Activated CD4-positive, alpha-beta memory T cell treated with anti-CD3 and anti-CD28 coated beads for 36 hours (primary cell): Measurements from ENCODE around the gene PARD6A. TPM values are rescaled to one million over a fixed set of nuclear protein-coding genes. Genes with fewer than 3 reads are reported as not detected.

ENCODE experiments used
- CTCF ChIA-PET: fragments of 350-600 bp; sonication (Branson Sonifier 250); formaldehyde crosslinking; loops from one replicate; lab custom pipeline; 2021; ENCODE audit warnings: antibody characterized with exemption, inconsistent platforms; lab: Charles Lee
- POLR2A ChIA-PET: fragments of 350-600 bp; sonication (Branson Sonifier 250); formaldehyde crosslinking; loops from one replicate; lab custom pipeline; 2021; ENCODE audit warnings: antibody characterized with exemption; lab: Charles Lee
- DNase-seq: peaks from one replicate; pipeline ENCODE4 v3.0.0-alpha.2; 2020
- H3K27ac Mint-ChIP-seq: one replicate; pipeline ENCODE4 v1.8.0; 2021; ENCODE audit warnings: mixed read lengths
- H3K27me3 Mint-ChIP-seq: one replicate; pipeline ENCODE4 v1.8.0; 2021; ENCODE audit warnings: mixed read lengths
- H3K36me3 Mint-ChIP-seq: one replicate; pipeline ENCODE4 v1.8.0; 2021; ENCODE audit warnings: mixed read lengths
- H3K4me1 Mint-ChIP-seq: one replicate; pipeline ENCODE4 v1.8.0; 2021; ENCODE audit warnings: low read depth, mixed read lengths
- H3K4me3 Mint-ChIP-seq: one replicate; pipeline ENCODE4 v1.8.0; 2021; ENCODE audit warnings: mild to moderate bottlenecking, mixed read lengths
- H3K9me3 Mint-ChIP-seq: one replicate; pipeline ENCODE4 v1.8.0; 2021; ENCODE audit warnings: mixed read lengths
- intact Hi-C: fragments of 100-400 bp; cut with micrococcal nuclease; formaldehyde crosslinking; loops from one replicate; pipeline ENCODE4 v1.15.1; 2023
- total RNA-seq, 2 experiments: library from RNA; stranded (reverse); gene quantifications; one replicate each; pipeline ENCODE4 v1.2.3, GENCODE V29; 2021

The PARD6A gene
- total RNA-seq, 2 experiments from 2014 or later: 11.2 to 11.5 TPM

DNA sequence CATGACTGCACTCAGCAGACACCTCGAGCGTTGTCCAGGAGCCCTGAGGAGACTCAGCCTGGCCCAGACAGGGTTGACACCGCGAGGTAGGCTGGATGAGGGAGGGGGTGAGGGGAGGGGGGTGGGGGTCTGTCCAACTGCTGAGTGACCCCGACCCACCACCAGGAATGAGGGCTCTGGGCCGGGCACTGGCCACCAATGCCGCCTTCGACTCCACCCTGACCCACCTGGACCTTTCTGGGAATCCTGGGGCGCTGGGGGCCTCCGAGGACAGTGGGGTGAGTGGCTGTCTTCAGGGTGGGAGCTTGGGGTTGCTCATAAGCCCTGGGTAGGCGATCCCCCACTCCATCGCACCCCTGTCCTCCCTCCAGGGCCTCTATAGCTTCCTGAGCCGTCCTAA is 13.1 kb upstream of the PARD6A start:
- CTCF ChIA-PET: interaction anchor here (1.0 to 10.7 kb wide), 3 partner anchors 20 to 127 kb away, joined by 3 to 243 read pairs (median 92); no protein-coding TSS in a partner anchor
- H3K36me3 Mint-ChIP-seq: peaks cover 25% of the 10 kb centered on the region
- peaks cover 19% of the 10 kb centered on the region for H3K4me1 Mint-ChIP-seq
- no peak overlapping the region for H3K4me3 Mint-ChIP-seq
- POLR2A ChIA-PET: interaction anchor here (1.3 to 1.4 kb wide), 2 partner anchors 10 to 12 kb away, joined by 4 read pairs; partner anchors contain the start of gene ACD
- H3K9me3 Mint-ChIP-seq: no peaks in the 10 kb centered on the region
- H3K27me3 Mint-ChIP-seq: no peaks in the 10 kb centered on the region
- intact Hi-C loops: no loop called here
- H3K27ac Mint-ChIP-seq: no peak overlapping the region
- DNase-seq: no peak

- H3K36me3 Mint-ChIP-seq: peaks cover 25% of the 10 kb centered on the region
- POLR2A ChIA-PET: interaction anchor here (1.3 to 1.4 kb wide), 2 partner anchors 10 to 12 kb away, joined by 4 read pairs; partner anchors contain the start of gene ACD
- CTCF ChIA-PET: interaction anchor here (1.2 to 10.7 kb wide), 3 partner anchors 10 to 134 kb away, joined by 4 to 243 read pairs (median 4); no protein-coding TSS in a partner anchor
Measured at GRCh38 chr16:67648088-67648763, 12.5 kb upstream of the PARD6A start.

GRCh38 chr16:67648764-67649407 is 11.9 kb upstream of the PARD6A start:
- POLR2A ChIA-PET: interaction anchor here (0.5 to 1.3 kb wide), 2 partner anchors 11 to 101 kb away, joined by 3 to 4 read pairs; partner anchors contain the start of gene ACD
- no peak overlapping the region for H3K4me3 Mint-ChIP-seq
- H3K27ac Mint-ChIP-seq: no peak overlapping the region
- no peaks in the 10 kb centered on the region for H3K27me3 Mint-ChIP-seq
- intact Hi-C loops: no loop called here
- CTCF ChIA-PET: interaction anchor here (0.6 to 1.5 kb wide), 5 partner anchors 10 to 135 kb away, joined by 3 to 4 read pairs (median 4); partner anchors contain the start of gene CTCF
- peaks cover 25% of the 10 kb centered on the region for H3K36me3 Mint-ChIP-seq
- H3K4me1 Mint-ChIP-seq: peaks cover 19% of the 10 kb centered on the region
- DNase-seq: no peak
- no peaks in the 10 kb centered on the region for H3K9me3 Mint-ChIP-seq

More at GRCh38 chr16:67648088-67648763, 12.5 kb upstream of the PARD6A start:
- Mint-ChIP-seq H3K27me3 (no peaks in the 10 kb centered on the region), H3K4me3 (no peak overlapping the region), H3K27ac (no peak overlapping the region), H3K4me1 (peaks cover 19% of the 10 kb centered on the region), H3K9me3 (no peaks in the 10 kb centered on the region)
- intact Hi-C loops: no loop called here
- DNase-seq: no peak

- peaks cover 27% of the 10 kb centered on the region for H3K36me3 Mint-ChIP-seq
- H3K4me3 Mint-ChIP-seq: no peak overlapping the region
- intact Hi-C loops: no loop called here
- H3K27ac Mint-ChIP-seq: no peak overlapping the region
- H3K27me3 Mint-ChIP-seq: no peaks in the 10 kb centered on the region
- peaks cover 17% of the 10 kb centered on the region for H3K4me1 Mint-ChIP-seq
- CTCF ChIA-PET: interaction anchor here (1.0 to 3.7 kb wide), 4 partner anchors 9 to 102 kb away, joined by 3 to 19 read pairs (median 4); partner anchors contain the start of gene CTCF
- no peak for DNase-seq
- POLR2A ChIA-PET: interaction anchor here (0.5 kb wide), 1 partner anchor 102 kb away, joined by 3 read pairs; no protein-coding TSS in a partner anchor
- H3K9me3 Mint-ChIP-seq: no peaks in the 10 kb centered on the region
Measured at GRCh38 chr16:67649494-67649931, 11.2 kb upstream of the PARD6A start.

DNA sequence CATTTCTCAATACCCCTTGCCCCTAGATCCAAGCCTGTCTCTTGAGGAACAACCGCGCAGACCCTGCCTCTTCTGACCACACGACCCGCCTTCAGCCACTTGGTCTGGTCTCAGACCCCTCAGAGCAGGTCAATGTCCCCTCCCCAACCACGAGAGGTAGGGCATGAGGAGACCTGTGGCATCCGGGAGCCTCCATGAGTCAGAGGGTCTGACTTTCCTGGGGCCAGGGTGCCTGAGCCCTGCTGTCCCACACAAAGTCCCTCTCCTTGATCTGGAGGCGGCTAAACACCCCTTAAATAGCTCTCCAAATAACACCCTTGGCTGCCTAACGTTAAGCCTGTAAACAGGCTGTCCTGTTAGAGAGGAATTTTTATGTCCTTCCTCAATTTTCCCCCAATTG is 10.7 kb upstream of the PARD6A start:
- no peak for DNase-seq
- no peak overlapping the region for H3K27ac Mint-ChIP-seq
- POLR2A ChIA-PET: interaction anchor here (0.9 to 1.3 kb wide), 2 partner anchors 10 to 115 kb away, joined by 3 to 4 read pairs; partner anchors contain the start of gene ACD
- peaks cover 28% of the 10 kb centered on the region for H3K36me3 Mint-ChIP-seq
- H3K9me3 Mint-ChIP-seq: no peaks in the 10 kb centered on the region
- no peaks in the 10 kb centered on the region for H3K27me3 Mint-ChIP-seq
- no peak overlapping the region for H3K4me3 Mint-ChIP-seq
- intact Hi-C loops: no loop called here
- peaks cover 15% of the 10 kb centered on the region for H3K4me1 Mint-ChIP-seq
- CTCF ChIA-PET: interaction anchor here (3.7 kb wide), 1 partner anchor 102 kb away, joined by 19 read pairs; no protein-coding TSS in a partner anchor

GRCh38 chr16:67651039-67651438 is 9.7 kb upstream of the PARD6A start:
- Mint-ChIP-seq H3K36me3 (peaks cover 35% of the 10 kb centered on the region), H3K9me3 (no peaks in the 10 kb centered on the region), H3K27ac (no peak overlapping the region), H3K4me3 (no peak overlapping the region), H3K27me3 (no peaks in the 10 kb centered on the region), H3K4me1 (peaks cover 12% of the 10 kb centered on the region)
- intact Hi-C loops: no loop called here
- CTCF ChIA-PET: interaction anchor here (1.4 to 3.7 kb wide), 5 partner anchors 9 to 136 kb away, joined by 3 to 19 read pairs (median 4); partner anchors contain the start of genes ACD, C16orf86 and ENKD1
- DNase-seq: no peak
- POLR2A ChIA-PET: interaction anchor here (0.9 to 1.3 kb wide), 2 partner anchors 9 to 116 kb away, joined by 3 to 4 read pairs; partner anchors contain the start of gene ACD

DNA sequence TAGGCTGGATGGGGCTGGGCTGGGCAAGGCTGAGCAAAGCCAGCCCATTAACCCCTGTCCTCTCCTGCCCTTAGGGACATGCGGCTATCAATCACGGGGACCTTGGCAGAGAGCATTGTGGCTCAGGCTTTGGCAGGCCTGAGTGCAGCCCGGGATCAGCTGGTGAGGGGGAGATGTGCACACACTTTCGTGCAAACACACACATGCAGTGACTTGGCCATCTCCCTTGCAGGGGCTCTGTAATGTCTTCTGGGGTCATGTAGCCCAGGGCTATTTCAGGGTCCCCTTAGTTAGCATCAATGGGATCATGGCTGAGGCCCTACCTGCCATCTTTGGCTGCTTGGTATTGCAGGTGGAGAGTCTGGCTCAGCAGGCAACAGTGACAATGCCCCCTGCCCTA is 8.9 kb upstream of the PARD6A start:
- no peaks in the 10 kb centered on the region for H3K27me3 Mint-ChIP-seq
- peaks cover 31% of the 10 kb centered on the region for H3K36me3 Mint-ChIP-seq
- POLR2A ChIA-PET: no interaction called here

DNA sequence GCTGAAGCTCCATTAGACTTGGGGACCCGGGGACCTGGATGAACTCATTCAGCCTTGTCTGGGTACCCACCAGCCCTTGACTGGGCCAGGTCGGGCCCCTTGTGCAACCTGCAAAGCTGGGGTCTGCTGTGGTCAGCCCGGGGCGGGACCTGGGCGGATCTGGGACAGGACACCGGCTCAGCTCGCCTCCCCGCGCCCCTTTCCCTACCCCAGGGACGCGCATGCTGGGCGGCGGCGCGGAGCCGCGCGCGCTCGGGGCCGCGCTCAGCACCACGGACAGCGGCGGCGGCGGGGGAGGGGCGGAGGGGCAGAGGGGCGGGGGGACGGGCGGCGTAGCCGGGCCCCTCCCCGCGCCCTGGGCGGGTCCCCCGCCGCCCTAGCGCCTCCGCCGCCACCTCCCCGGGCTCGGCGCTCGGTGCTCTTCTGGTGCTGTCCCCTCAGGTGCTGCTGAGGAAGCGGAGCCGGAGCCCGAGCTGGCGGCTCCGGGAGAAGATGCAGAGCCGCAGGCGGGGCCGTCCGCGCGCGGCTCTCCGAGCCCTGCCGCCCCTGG is 8.1 kb upstream of the PARD6A start:
- no peak for DNase-seq
- CTCF ChIA-PET: interaction anchor here (0.8 to 3.7 kb wide), 6 partner anchors 11 to 205 kb away, joined by 3 to 19 read pairs (median 4); no protein-coding TSS in a partner anchor
- Mint-ChIP-seq H3K36me3 (peaks cover 31% of the 10 kb centered on the region), H3K27me3 (no peaks in the 10 kb centered on the region), H3K4me3 (no peak overlapping the region), H3K9me3 (no peaks in the 10 kb centered on the region), H3K4me1 (peaks cover 6% of the 10 kb centered on the region), H3K27ac (no peak overlapping the region)
- intact Hi-C loops: no loop called here
- POLR2A ChIA-PET: no interaction called here

More for the DNA sequence above, 8.9 kb upstream of the PARD6A start:
- CTCF ChIA-PET: interaction anchor here (0.6 to 3.7 kb wide), 8 partner anchors 8 to 138 kb away, joined by 3 to 19 read pairs (median 4); partner anchors contain the start of genes ACD, C16orf86 and ENKD1
- Mint-ChIP-seq H3K4me3 (no peak overlapping the region), H3K4me1 (peaks cover 9% of the 10 kb centered on the region), H3K27ac (no peak overlapping the region), H3K9me3 (no peaks in the 10 kb centered on the region)
- intact Hi-C loops: no loop called here
- DNase-seq: no peak

DNA sequence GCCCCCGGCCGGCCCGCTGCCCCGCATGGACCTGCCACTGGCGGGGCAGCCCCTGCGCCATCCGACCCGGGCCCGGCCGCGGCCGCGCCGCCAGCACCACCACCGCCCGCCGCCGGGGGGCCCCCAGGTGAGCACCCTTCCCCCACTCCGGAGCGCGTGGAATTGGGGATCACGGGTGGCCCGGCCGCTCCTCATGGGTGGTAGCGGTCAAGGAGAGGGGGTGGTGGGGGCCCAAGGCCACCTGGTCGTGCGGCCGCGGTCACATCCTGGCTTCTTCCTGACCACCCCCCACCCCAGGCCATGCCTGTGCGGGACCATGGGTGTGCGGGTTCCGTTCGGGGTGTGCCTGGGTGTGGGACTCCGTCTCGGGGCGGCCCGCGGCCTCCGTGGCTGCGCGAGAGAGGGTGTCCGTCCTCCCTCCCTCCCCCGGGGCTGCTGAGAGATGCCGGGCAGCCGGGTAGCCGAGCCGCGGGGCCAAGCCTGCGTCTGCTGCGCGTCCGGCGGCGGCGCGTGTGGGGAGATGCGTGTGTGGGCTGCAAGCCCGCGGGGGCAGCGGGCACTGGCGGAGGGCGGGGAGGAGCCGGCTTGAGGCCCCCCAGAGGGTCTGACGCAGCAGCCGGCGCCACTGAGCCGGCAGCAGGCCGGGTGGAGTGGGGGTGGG is 7.5 kb upstream of the PARD6A start:
- H3K9me3 Mint-ChIP-seq: no peaks in the 10 kb centered on the region
- ChIA-PET CTCF (interaction anchor here (0.8 to 3.7 kb wide), 2 partner anchors 106 to 206 kb away, joined by 3 to 19 read pairs; no protein-coding TSS in a partner anchor), POLR2A (no interaction called here)
- H3K27ac Mint-ChIP-seq: no peak overlapping the region
- intact Hi-C loops: no loop called here
- no peak overlapping the region for H3K4me3 Mint-ChIP-seq
- peaks cover 11% of the 10 kb centered on the region for H3K4me1 Mint-ChIP-seq
- H3K36me3 Mint-ChIP-seq: peaks cover 31% of the 10 kb centered on the region
- DNase-seq: no peak
- H3K27me3 Mint-ChIP-seq: no peaks in the 10 kb centered on the region

DNA sequence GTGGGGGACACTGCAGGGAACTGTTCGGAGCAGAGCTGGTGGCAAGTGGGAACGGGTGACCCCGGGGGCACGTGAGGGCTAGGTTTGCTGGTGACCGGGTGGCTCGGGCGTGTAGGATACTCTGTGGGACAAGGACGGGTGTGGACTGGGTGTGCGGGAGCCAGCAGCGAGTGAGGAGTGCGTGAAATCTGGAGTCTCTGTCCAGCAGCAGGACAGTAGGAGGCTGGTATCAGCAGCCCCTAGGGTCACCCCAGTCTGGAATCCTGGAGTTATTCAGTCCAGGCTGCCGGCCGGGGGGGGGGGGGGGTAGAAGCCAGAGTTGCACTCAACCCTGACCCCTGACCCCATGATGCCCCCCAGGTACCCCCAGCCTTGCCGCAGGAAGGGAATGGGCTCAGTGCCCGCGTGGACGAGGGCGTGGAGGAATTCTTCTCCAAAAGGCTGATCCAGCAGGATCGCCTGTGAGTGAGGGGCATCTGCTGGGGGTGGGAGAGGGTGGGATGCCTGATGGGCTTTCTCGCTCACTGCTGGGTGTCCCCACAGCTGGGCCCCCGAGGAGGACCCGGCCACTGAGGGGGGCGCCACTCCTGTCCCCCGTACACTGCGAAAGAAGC is 6.9 kb upstream of the PARD6A start:
- CTCF ChIA-PET: no interaction called here
- H3K36me3 Mint-ChIP-seq: peaks cover 30% of the 10 kb centered on the region

More for the DNA sequence above, 6.9 kb upstream of the PARD6A start:
- intact Hi-C loops: no loop called here
- no peak overlapping the region for H3K27ac Mint-ChIP-seq
- POLR2A ChIA-PET: no interaction called here
- no peaks in the 10 kb centered on the region for H3K9me3 Mint-ChIP-seq
- peaks cover 17% of the 10 kb centered on the region for H3K4me1 Mint-ChIP-seq
- H3K4me3 Mint-ChIP-seq: no peak overlapping the region
- DNase-seq: no peak
- no peaks in the 10 kb centered on the region for H3K27me3 Mint-ChIP-seq
